ENCODE data around the gene RASAL1. TPM values are rescaled to one million over a fixed set of nuclear protein-coding genes. Genes with fewer than 3 reads are reported as not detected.

The RASAL1 gene
- total RNA-seq, 2 experiments from 2014 or later: 2.6 to 3.2 TPM

- Mint-ChIP-seq H3K4me1 (ENCODE audit: low read depth) (peaks cover 6% of the 10 kb centered on the region), H3K27me3 (ENCODE audit: low read depth) (no peaks in the 10 kb centered on the region), H3K27ac (no peak overlapping the region), H3K4me3 (no peak overlapping the region), H3K9me3 (no peaks in the 10 kb centered on the region), H3K36me3 (ENCODE audit: low read depth) (no peaks in the 10 kb centered on the region)
- CTCF ChIA-PET: interaction anchor here (0.9 to 1.5 kb wide), 3 partner anchors 26 to 116 kb away, joined by 3 to 7 read pairs (median 3); partner anchors contain the start of gene RASAL1
- DNase-seq: no peak
- intact Hi-C loops (cut with micrococcal nuclease): no loop called here
Measured at GRCh38 chr12:113109360-113109759, 26.2 kb downstream of the RASAL1 start.

GRCh38 chr12:113108308-113108707, 27.3 kb downstream of the RASAL1 start:
- H3K9me3 Mint-ChIP-seq: no peaks in the 10 kb centered on the region
- H3K4me3 Mint-ChIP-seq: no peak overlapping the region
- H3K27ac Mint-ChIP-seq: no peak overlapping the region
- no peaks in the 10 kb centered on the region for H3K27me3 Mint-ChIP-seq (ENCODE audit: low read depth)
- DNase-seq: no peak
- peaks cover 13% of the 10 kb centered on the region for H3K4me1 Mint-ChIP-seq (ENCODE audit: low read depth)
- CTCF ChIA-PET: no interaction called here
- no peaks in the 10 kb centered on the region for H3K36me3 Mint-ChIP-seq (ENCODE audit: low read depth)
- intact Hi-C loops (cut with micrococcal nuclease): no loop called here

GRCh38 chr12:113106361-113106760, 29.2 kb downstream of the RASAL1 start:
- Mint-ChIP-seq H3K9me3 (no peaks in the 10 kb centered on the region), H3K4me1 (ENCODE audit: low read depth) (peaks cover 13% of the 10 kb centered on the region), H3K27ac (no peak overlapping the region), H3K27me3 (ENCODE audit: low read depth) (no peaks in the 10 kb centered on the region), H3K36me3 (ENCODE audit: low read depth) (no peaks in the 10 kb centered on the region), H3K4me3 (no peak overlapping the region)
- CTCF ChIA-PET: interaction anchor here (0.9 to 1.2 kb wide), 2 partner anchors 8 to 70 kb away, joined by 3 to 6 read pairs; no protein-coding TSS in a partner anchor
- intact Hi-C loops (cut with micrococcal nuclease): no loop called here
- no peak for DNase-seq

- no peak overlapping the region for H3K4me3 Mint-ChIP-seq
- CTCF ChIA-PET: interaction anchor here (1.2 kb wide), 1 partner anchor 7 kb away, joined by 6 read pairs; no protein-coding TSS in a partner anchor
- intact Hi-C loops (cut with micrococcal nuclease): no loop called here
- H3K36me3 Mint-ChIP-seq (ENCODE audit: low read depth): no peaks in the 10 kb centered on the region
- DNase-seq: no peak
- no peak overlapping the region for H3K27ac Mint-ChIP-seq
- H3K9me3 Mint-ChIP-seq: no peaks in the 10 kb centered on the region
- no peaks in the 10 kb centered on the region for H3K27me3 Mint-ChIP-seq (ENCODE audit: low read depth)
- peaks cover 13% of the 10 kb centered on the region for H3K4me1 Mint-ChIP-seq (ENCODE audit: low read depth)
Measured at GRCh38 chr12:113105606-113106271, 29.8 kb downstream of the RASAL1 start.

- no peaks in the 10 kb centered on the region for H3K27me3 Mint-ChIP-seq (ENCODE audit: low read depth)
- CTCF ChIA-PET: interaction anchor here (0.7 kb wide), 1 partner anchor 1624 kb away, joined by 4 read pairs; no protein-coding TSS in a partner anchor
- intact Hi-C loops (cut with micrococcal nuclease): loop anchor here (1.0 kb wide), 1 partner anchor 48 kb away; no protein-coding TSS in a partner anchor
Measured at GRCh38 chr12:113104953-113105510, 30.5 kb downstream of the RASAL1 start.

GRCh38 chr12:113103756-113104450, 31.7 kb downstream of the RASAL1 start:
- Mint-ChIP-seq H3K4me3 (peak overlapping the region; percentile 71), H3K9me3 (no peaks in the 10 kb centered on the region), H3K4me1 (ENCODE audit: low read depth) (peaks cover 8% of the 10 kb centered on the region), H3K27ac (peak overlapping the region; percentile 9), H3K27me3 (ENCODE audit: low read depth) (no peaks in the 10 kb centered on the region), H3K36me3 (ENCODE audit: low read depth) (no peaks in the 10 kb centered on the region)
- DNase-seq: peak; percentile 79
- CTCF ChIA-PET: interaction anchor here (0.7 to 1.5 kb wide), 8 partner anchors 20 to 1623 kb away, joined by 3 to 8 read pairs (median 4); no protein-coding TSS in a partner anchor
- intact Hi-C loops (cut with micrococcal nuclease): loop anchor here (1.0 kb wide), 1 partner anchor 49 kb away; no protein-coding TSS in a partner anchor

More at GRCh38 chr12:113104953-113105510, 30.5 kb downstream of the RASAL1 start:
- H3K4me3 Mint-ChIP-seq: no peak overlapping the region
- no peak for DNase-seq
- H3K9me3 Mint-ChIP-seq: no peaks in the 10 kb centered on the region
- H3K27ac Mint-ChIP-seq: no peak overlapping the region
- H3K4me1 Mint-ChIP-seq (ENCODE audit: low read depth): peaks cover 9% of the 10 kb centered on the region
- no peaks in the 10 kb centered on the region for H3K36me3 Mint-ChIP-seq (ENCODE audit: low read depth)

- intact Hi-C loops (cut with micrococcal nuclease): no loop called here
- Mint-ChIP-seq H3K36me3 (ENCODE audit: low read depth) (no peaks in the 10 kb centered on the region), H3K4me1 (ENCODE audit: low read depth) (peaks cover 18% of the 10 kb centered on the region), H3K9me3 (no peaks in the 10 kb centered on the region), H3K27ac (no peak overlapping the region), H3K27me3 (ENCODE audit: low read depth) (no peaks in the 10 kb centered on the region), H3K4me3 (no peak overlapping the region)
- DNase-seq: no peak
- CTCF ChIA-PET: interaction anchor here (1.1 to 1.5 kb wide), 4 partner anchors 32 to 73 kb away, joined by 3 to 6 read pairs (median 4); no protein-coding TSS in a partner anchor
Measured at GRCh38 chr12:113102811-113103210, 32.8 kb downstream of the RASAL1 start.

GRCh38 chr12:113101751-113102150, 33.8 kb downstream of the RASAL1 start:
- Mint-ChIP-seq H3K9me3 (no peaks in the 10 kb centered on the region), H3K27me3 (ENCODE audit: low read depth) (no peaks in the 10 kb centered on the region), H3K27ac (no peak overlapping the region)

GRCh38 chr12:113099764-113100163, 35.8 kb downstream of the RASAL1 start:
- no peak for DNase-seq
- H3K27me3 Mint-ChIP-seq (ENCODE audit: low read depth): no peaks in the 10 kb centered on the region
- CTCF ChIA-PET: interaction anchor here (0.7 to 7.6 kb wide), 4 partner anchors 35 to 107 kb away, joined by 3 to 84 read pairs (median 14); no protein-coding TSS in a partner anchor
- H3K9me3 Mint-ChIP-seq: no peaks in the 10 kb centered on the region
- intact Hi-C loops (cut with micrococcal nuclease): loop anchor here (2.0 to 5.0 kb wide), 3 partner anchors 43 to 197 kb away; partner anchors contain the start of gene DTX1
- no peaks in the 10 kb centered on the region for H3K36me3 Mint-ChIP-seq (ENCODE audit: low read depth)
- no peak overlapping the region for H3K27ac Mint-ChIP-seq
- peaks cover 18% of the 10 kb centered on the region for H3K4me1 Mint-ChIP-seq (ENCODE audit: low read depth)
- no peak overlapping the region for H3K4me3 Mint-ChIP-seq

More at GRCh38 chr12:113101751-113102150, 33.8 kb downstream of the RASAL1 start:
- CTCF ChIA-PET: interaction anchor here (0.9 to 7.6 kb wide), 2 partner anchors 52 to 109 kb away, joined by 3 to 84 read pairs; no protein-coding TSS in a partner anchor
- H3K4me3 Mint-ChIP-seq: no peak overlapping the region
- no peaks in the 10 kb centered on the region for H3K36me3 Mint-ChIP-seq (ENCODE audit: low read depth)
- H3K4me1 Mint-ChIP-seq (ENCODE audit: low read depth): peaks cover 18% of the 10 kb centered on the region
- intact Hi-C loops (cut with micrococcal nuclease): no loop called here
- DNase-seq: no peak

GRCh38 chr12:113099364-113099763, 36.2 kb downstream of the RASAL1 start:
- H3K36me3 Mint-ChIP-seq (ENCODE audit: low read depth): no peaks in the 10 kb centered on the region
- H3K27ac Mint-ChIP-seq: no peak overlapping the region
- no peak overlapping the region for H3K4me3 Mint-ChIP-seq
- no peaks in the 10 kb centered on the region for H3K27me3 Mint-ChIP-seq (ENCODE audit: low read depth)
- no peak for DNase-seq
- CTCF ChIA-PET: interaction anchor here (0.6 to 7.6 kb wide), 14 partner anchors 7 to 107 kb away, joined by 3 to 84 read pairs (median 5); no protein-coding TSS in a partner anchor
- peaks cover 18% of the 10 kb centered on the region for H3K4me1 Mint-ChIP-seq (ENCODE audit: low read depth)
- no peaks in the 10 kb centered on the region for H3K9me3 Mint-ChIP-seq
- intact Hi-C loops (cut with micrococcal nuclease): loop anchor here (2.0 to 5.0 kb wide), 3 partner anchors 43 to 197 kb away; partner anchors contain the start of gene DTX1

- DNase-seq: peak; percentile 88
- Mint-ChIP-seq H3K27ac (no peak overlapping the region), H3K4me1 (ENCODE audit: low read depth) (peaks cover 18% of the 10 kb centered on the region), H3K9me3 (no peaks in the 10 kb centered on the region), H3K27me3 (ENCODE audit: low read depth) (no peaks in the 10 kb centered on the region), H3K36me3 (ENCODE audit: low read depth) (no peaks in the 10 kb centered on the region), H3K4me3 (no peak overlapping the region)
- intact Hi-C loops (cut with micrococcal nuclease): loop anchor here (1.0 to 5.0 kb wide), 5 partner anchors 42 to 196 kb away; partner anchors contain the start of gene DTX1
- CTCF ChIA-PET: interaction anchor here (0.7 to 7.6 kb wide), 27 partner anchors 8 to 118 kb away, joined by 3 to 84 read pairs (median 5); no protein-coding TSS in a partner anchor
Measured at GRCh38 chr12:113098441-113099028, 37.0 kb downstream of the RASAL1 start.

Measured in activated naive CD4-positive, alpha-beta T cell treated with anti-CD3 and anti-CD28 coated beads for 36 hours (primary cell).